HCT116 (cell line): ENCODE results near the gene ABTB2. TPM values are rescaled to one million over a fixed set of nuclear protein-coding genes. Genes with fewer than 3 reads are reported as not detected.

ENCODE experiments used
- ATAC-seq: fragments of 200-7000 bp; cut with Tn5 transposase; 2 replicates; pipeline ENCODE4 v1.9.1; 2020; ENCODE audit warnings: mild to moderate bottlenecking, moderate library complexity
- BruUV-seq: library from RNA; stranded (reverse); fragments of 400-500 nt; replicated peaks from 2 replicates; lab custom pipeline; 2021; lab: Mats Ljungman, UMichigan
- CTCF ChIA-PET: fragments of 300-600 bp; sonication (Branson Sonifier 250); formaldehyde crosslinking; loops from one replicate; lab custom pipeline; 2021; ENCODE audit warnings: antibody characterized with exemption; lab: Charles Lee
- POLR2A ChIA-PET: fragments of 300-600, 350-600 bp; sonication (Branson Sonifier 250); formaldehyde crosslinking; loops from one replicate; lab custom pipeline; 2021; ENCODE audit warnings: antibody characterized with exemption; lab: Charles Lee
- RAD21 ChIA-PET, 2 experiments: fragments of 300-600 bp; sonication (Branson Sonifier 250); formaldehyde crosslinking; loops; one replicate each; lab custom pipeline; 2023; ENCODE audit warnings: low total read pairs in 2 of 2; ENCODE audit not compliant: uncharacterized antibody in 2 of 2, unreplicated experiment in 2 of 2, low non-redundant PET in 1 of 2; lab: Charles Lee
- DNase-seq: peaks from one replicate; pipeline ENCODE4 v3.0.0-alpha.2; 2010; ENCODE audit warnings: low read depth, low spot score
- H2AFZ ChIP-seq: fragments of 200-600 bp; shearing (Covaris generic), sonication (generic); 2 replicates; pipeline ENCODE4 v1.6.1; 2017; ENCODE audit warnings: low read depth, mixed run types, mixed read lengths, antibody characterized with exemption, low read length; ENCODE audit not compliant: poor library complexity, severe bottlenecking
- H3K27ac ChIP-seq: 2 replicates; pipeline ENCODE4 v1.5.1; 2012; ENCODE audit warnings: low read depth, low read length
- H3K27me3 ChIP-seq: fragments of 200-600 bp; sonication (generic); 2 replicates; pipeline ENCODE4 v1.6.1; 2016; ENCODE audit warnings: mixed run types, low read length, mixed read lengths; ENCODE audit not compliant: insufficient read depth
- H3K36me3 ChIP-seq, 2 experiments: fragments of 200-500 bp in 1 of 2; fragments of 200-600 bp in 1 of 2; sonication (Bioruptor generic) in 1 of 2; sonication (generic) in 1 of 2; 2 replicates each; pipeline versions ENCODE4 v1.5.1 to v1.6.1; 2014 to 2016; ENCODE audit warnings: low read length in 2 of 2, inconsistent platforms in 1 of 2, mixed read lengths in 1 of 2, mixed run types in 1 of 2; ENCODE audit not compliant: insufficient read depth in 2 of 2, control insufficient read depth in 1 of 2
- H3K4me1 ChIP-seq, 2 experiments: fragments of 200-600 bp in 1 of 2; sonication (generic) in 1 of 2; 2 replicates each; pipeline versions ENCODE4 v1.5.1 to v1.6.1; 2012 to 2017; ENCODE audit warnings: low read length in 2 of 2, inconsistent platforms in 1 of 2, mild to moderate bottlenecking in 1 of 2, mixed read lengths in 1 of 2, mixed run types in 1 of 2, moderate library complexity in 1 of 2; ENCODE audit not compliant: insufficient read depth in 2 of 2, control insufficient read depth in 1 of 2
- H3K4me2 ChIP-seq: fragments of 200-600 bp; sonication (generic); 2 replicates; pipeline ENCODE4 v1.6.1; 2017; ENCODE audit warnings: mixed run types, low read length, mixed read lengths
- H3K4me3 ChIP-seq, 2 experiments: fragments of 200-600 bp in 1 of 2; sonication (generic) in 1 of 2; replicated peaks in 1 of 2; 2 replicates each; pipeline ENCODE4 v1.5.1; 2011 to 2016; ENCODE audit warnings: low read length in 2 of 2, control low read depth in 1 of 2, low read depth in 1 of 2, mild to moderate bottlenecking in 1 of 2, mixed read lengths in 1 of 2, mixed run types in 1 of 2
- H3K79me2 ChIP-seq: fragments of 200-600 bp; sonication (generic); 2 replicates; pipeline ENCODE4 v1.6.1; 2017; ENCODE audit warnings: mild to moderate bottlenecking, mixed run types, low read length, moderate library complexity, mixed read lengths; ENCODE audit not compliant: insufficient read depth
- H3K9ac ChIP-seq: fragments of 200-600 bp; sonication (generic); 2 replicates; pipeline ENCODE4 v1.6.1; 2016; ENCODE audit warnings: low read length, mixed read lengths
- H3K9me2 ChIP-seq: fragments of 200-600 bp; sonication (generic), shearing (Covaris generic); 2 replicates; pipeline ENCODE4 v1.6.1; 2017; ENCODE audit warnings: mixed run types, mild to moderate bottlenecking, moderate library complexity; ENCODE audit not compliant: insufficient read depth
- H3K9me3 ChIP-seq, 2 experiments: fragments of 200-500 bp in 1 of 2; fragments of 200-600 bp in 1 of 2; sonication (Bioruptor generic) in 1 of 2; sonication (generic) in 1 of 2; 2 replicates each; pipeline ENCODE4 v1.6.1; 2014 to 2017; ENCODE audit warnings: low read length in 2 of 2, mixed read lengths in 2 of 2, inconsistent platforms in 1 of 2, low read depth in 1 of 2, mild to moderate bottlenecking in 1 of 2, mixed run types in 1 of 2, moderate library complexity in 1 of 2; ENCODE audit not compliant: control insufficient read depth in 1 of 2, insufficient read depth in 1 of 2
- H4K20me1 ChIP-seq: fragments of 200-600 bp; sonication (generic), shearing (Covaris generic); 2 replicates; pipeline ENCODE4 v1.6.1; 2017; ENCODE audit warnings: mixed run types, mild to moderate bottlenecking, moderate library complexity; ENCODE audit not compliant: insufficient read depth
- CEBPB ChIP-seq: IDR thresholded peaks from 2 replicates; pipeline ENCODE4 v1.6.1; 2012; ENCODE audit warnings: low read depth
- EZH2phosphoT487 ChIP-seq: fragments of 200-600 bp; IDR thresholded peaks from 2 replicates; pipeline ENCODE4 v1.6.1; 2018; ENCODE audit warnings: antibody characterized with exemption, borderline replicate concordance
- FOSL1 ChIP-seq: IDR thresholded peaks from 2 replicates; pipeline ENCODE4 v1.6.1; 2012; ENCODE audit warnings: low read depth
- JUND ChIP-seq: IDR thresholded peaks from 2 replicates; pipeline ENCODE4 v1.6.1; 2012
- MAX ChIP-seq: IDR thresholded peaks from 2 replicates; pipeline ENCODE4 v1.6.1; 2012
- POLR2AphosphoS5 ChIP-seq: IDR thresholded peaks from 2 replicates; pipeline ENCODE4 v1.6.1; 2011; ENCODE audit warnings: mild to moderate bottlenecking, low read depth, low read length, moderate library complexity
- RAD21 ChIP-seq: IDR thresholded peaks from 2 replicates; pipeline ENCODE4 v1.6.1; 2012; ENCODE audit warnings: low read depth, mild to moderate bottlenecking
- REST ChIP-seq: IDR thresholded peaks from 2 replicates; pipeline ENCODE4 v1.6.1; 2012; ENCODE audit warnings: low read depth
- SP1 ChIP-seq: IDR thresholded peaks from 2 replicates; pipeline ENCODE4 v1.6.1; 2012; ENCODE audit warnings: low read depth
- YY1 ChIP-seq: IDR thresholded peaks from 2 replicates; pipeline ENCODE4 v1.6.1; 2011; ENCODE audit warnings: low read length, low read depth, moderate library complexity, mild to moderate bottlenecking; ENCODE audit not compliant: insufficient replicate concordance; ENCODE audit errors: extremely low read depth
- ZNF274 ChIP-seq: fragments of 200-500 bp; sonication (Bioruptor generic); IDR thresholded peaks from 2 replicates; pipeline ENCODE4 v1.6.1; 2014; ENCODE audit warnings: mild to moderate bottlenecking, low read depth, low read length, inconsistent platforms
- intact Hi-C: fragments of 100-400 bp; cut with micrococcal nuclease; formaldehyde crosslinking; loops from 2 replicates; pipeline ENCODE4 v1.10.0; 2022
- total RNA-seq: library from RNA; stranded (reverse); gene quantifications from one replicate; pipeline ENCODE4 v1.2.1, GENCODE V29; 2021; ENCODE audit not compliant: unreplicated experiment

Gene ABTB2
- total RNA-seq, 1 experiment from 2014 or later = 6.8 TPM

DNA sequence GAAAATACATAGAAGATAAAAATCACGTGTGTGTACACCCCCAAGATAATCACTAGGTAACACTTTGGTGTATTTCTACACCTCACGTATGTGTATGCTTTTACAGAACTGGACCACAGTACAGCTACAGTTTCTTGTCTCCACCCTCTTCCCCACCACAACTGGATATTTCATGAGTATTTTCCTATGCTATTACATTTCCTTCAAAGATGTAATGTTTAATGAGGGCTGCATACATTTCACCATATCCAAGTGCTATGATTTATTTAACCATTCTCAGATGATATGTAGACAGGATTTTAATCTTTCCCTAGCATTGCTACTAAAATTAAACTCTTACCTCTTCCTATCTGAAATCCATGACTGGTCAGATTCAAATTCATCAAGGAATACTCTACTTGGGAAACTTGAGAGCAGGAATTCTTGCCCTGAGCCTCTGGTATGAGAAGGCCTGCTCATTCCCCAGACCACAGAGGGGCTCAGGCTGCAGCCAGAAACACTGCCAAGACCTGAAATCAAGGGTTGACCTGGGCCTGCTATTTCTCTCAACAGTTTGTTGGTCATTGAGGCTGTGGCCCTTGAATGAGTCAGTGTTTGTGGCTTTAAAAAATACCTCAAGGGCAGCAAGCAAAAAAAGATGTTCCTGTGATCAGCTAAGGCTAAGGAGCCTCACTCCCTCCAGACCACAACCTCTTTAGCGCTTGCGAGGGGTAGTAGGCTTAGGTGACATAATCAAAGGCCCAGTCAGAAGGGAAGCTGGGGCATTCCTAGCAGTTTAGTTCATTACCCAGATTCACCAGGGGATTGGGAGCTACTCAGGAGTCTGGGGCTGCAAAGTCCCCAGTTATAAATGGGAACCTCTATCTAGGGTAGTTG is 55.5 kb downstream of the ABTB2 start:
- TF ChIP-seq ZNF274 = no peak
- TF ChIP-seq YY1 = no peak
- TF ChIP-seq MAX = no peak
- no peak for TF ChIP-seq REST
- no peak for TF ChIP-seq EZH2phosphoT487
- TF ChIP-seq JUND = peak; percentile 67
- peak; percentile 70 for TF ChIP-seq FOSL1
- peak; percentile 58 for TF ChIP-seq CEBPB
- peak; percentile 76 for TF ChIP-seq SP1
- TF ChIP-seq POLR2AphosphoS5 = peak; percentile 19; the same call in 1 of the 2 replicates
- TF ChIP-seq RAD21 = peak; percentile 14; the same call in 1 of the 2 replicates
- Histone ChIP-seq H3K36me3 (no peaks in the 10 kb centered on the region), H3K9me2 (no peaks in the 10 kb centered on the region), H3K27me3 (no peaks in the 10 kb centered on the region), H3K27ac (peak overlapping the region; percentile 17; the same call in 1 of the 2 replicates), H3K4me1 (peaks cover 19 to 34% of the 10 kb centered on the region in 2 experiments), H3K4me3 (no peak overlapping the region), H3K9me3 (no peaks in the 10 kb centered on the region), H4K20me1 (no peaks in the 10 kb centered on the region), H2AFZ (no peak overlapping the region), H3K79me2 (no peaks in the 10 kb centered on the region), H3K4me2 (peak overlapping the region; percentile 41), H3K9ac (peak overlapping the region; percentile 26; the same call in 1 of the 2 replicates)
- ATAC-seq (peak; percentile 87), DNase-seq (peak; percentile 57)
- no TSS peak for BruUV-seq
- ChIA-PET POLR2A (no interaction called here), RAD21 (no interaction called here), CTCF (no interaction called here)
- intact Hi-C loops = no loop called here
